Panc1 (cell line): ENCODE measurements around the gene BCL2L2. TPM values are rescaled to one million over a fixed set of nuclear protein-coding genes. Genes with fewer than 3 reads are reported as not detected.

ENCODE experiments used
- ATAC-seq: fragments of 200-7000 bp; cut with Tn5 transposase; 2 replicates; pipeline ENCODE4 v1.9.1; 2020; ENCODE audit warnings: mild to moderate bottlenecking, moderate library complexity
- BruUV-seq: library from RNA; stranded (reverse); fragments of 400-500 nt; replicated peaks from 2 replicates; lab custom pipeline; 2021; lab: Mats Ljungman, UMichigan
- CTCF ChIA-PET: fragments of 300-600 bp; sonication (Branson Sonifier 250); formaldehyde crosslinking; loops from one replicate; lab custom pipeline; 2022; ENCODE audit warnings: antibody characterized with exemption; lab: Charles Lee
- POLR2A ChIA-PET: fragments of 300-600 bp; sonication (Branson Sonifier 250); formaldehyde crosslinking; loops from one replicate; lab custom pipeline; 2022; ENCODE audit warnings: antibody characterized with exemption; lab: Charles Lee
- DNase-seq: peaks from one replicate; pipeline ENCODE4 v3.0.0-alpha.2; 2010; ENCODE audit warnings: low read depth, low spot score
- H3K27ac ChIP-seq: 2 replicates; pipeline ENCODE4 v1.5.1; 2011; ENCODE audit warnings: mild to moderate bottlenecking, low read length, inconsistent platforms
- H3K27me3 ChIP-seq: fragments of 200-500 bp; sonication (Bioruptor generic); 2 replicates; pipeline ENCODE4 v1.6.0; 2014; ENCODE audit warnings: low read length, inconsistent platforms; ENCODE audit not compliant: control insufficient read depth, insufficient read depth
- H3K36me3 ChIP-seq: fragments of 200-500 bp; sonication (Bioruptor generic); 2 replicates; pipeline ENCODE4 v1.5.1; 2014; ENCODE audit warnings: inconsistent platforms, mild to moderate bottlenecking, low read length, moderate library complexity; ENCODE audit not compliant: control insufficient read depth, insufficient read depth
- H3K4me1 ChIP-seq: 2 replicates; pipeline ENCODE4 v1.5.1; 2011; ENCODE audit warnings: inconsistent platforms, mild to moderate bottlenecking, low read length, moderate library complexity; ENCODE audit not compliant: control insufficient read depth, insufficient read depth
- H3K4me3 ChIP-seq, 2 experiments: 2 replicates each; pipeline ENCODE4 v1.5.1; 2011 to 2012; ENCODE audit warnings: low read depth in 2 of 2, low read length in 2 of 2, mild to moderate bottlenecking in 2 of 2, inconsistent platforms in 1 of 2, moderate library complexity in 1 of 2
- H3K9me3 ChIP-seq: fragments of 200-500 bp; sonication (Bioruptor generic); 2 replicates; pipeline ENCODE4 v1.5.1; 2014; ENCODE audit warnings: low read depth, mild to moderate bottlenecking, inconsistent platforms, low read length, moderate library complexity; ENCODE audit not compliant: control insufficient read depth, insufficient read depth
- POLR2AphosphoS5 ChIP-seq: IDR thresholded peaks from 2 replicates; pipeline ENCODE4 v1.6.1; 2012; ENCODE audit warnings: mild to moderate bottlenecking, low read depth, low read length, moderate library complexity
- SIN3A ChIP-seq: IDR thresholded peaks from 2 replicates; pipeline ENCODE4 v1.6.1; 2012; ENCODE audit warnings: low read depth, mild to moderate bottlenecking, low read length, moderate library complexity, borderline replicate concordance; ENCODE audit not compliant: insufficient read depth
- TCF7L2 ChIP-seq: IDR thresholded peaks from 2 replicates; pipeline ENCODE4 v1.6.1; 2011; ENCODE audit warnings: mild to moderate bottlenecking, low read depth, low read length, inconsistent platforms
- in situ Hi-C: cut with HindIII; loops from 2 replicates; pipeline ENCODE4 v1.10.0; 2016; ENCODE audit warnings: low sequenced_read_pairs, low pct_unique_long_range_greater_than_20kb
- intact Hi-C: fragments of 100-400 bp; cut with micrococcal nuclease; formaldehyde crosslinking; loops from one replicate; pipeline ENCODE4 v1.10.0; 2022; ENCODE audit not compliant: unreplicated experiment
- total RNA-seq: library from RNA; stranded (reverse); gene quantifications from one replicate; pipeline ENCODE4 v1.2.1, GENCODE V29; 2021; ENCODE audit not compliant: unreplicated experiment
- TF ChIP-seq, protein P1 (sequence below), 2 experiments: IDR thresholded peaks; 2 replicates each; pipeline ENCODE4 v1.6.1; 2011 to 2012; ENCODE audit warnings: low read depth in 2 of 2, control low read depth in 1 of 2, low read length in 1 of 2, mild to moderate bottlenecking in 1 of 2, moderate library complexity in 1 of 2; ENCODE audit not compliant: insufficient read depth in 1 of 2
- TF ChIP-seq, protein P2 (sequence below): fragments of 450-650 bp; IDR thresholded peaks from 2 replicates; pipeline ENCODE4 v1.5.1; 2017; ENCODE audit warnings: mild to moderate bottlenecking

Gene BCL2L2
- total RNA-seq, 1 experiment from 2014 or later = 18.9 TPM

DNA sequence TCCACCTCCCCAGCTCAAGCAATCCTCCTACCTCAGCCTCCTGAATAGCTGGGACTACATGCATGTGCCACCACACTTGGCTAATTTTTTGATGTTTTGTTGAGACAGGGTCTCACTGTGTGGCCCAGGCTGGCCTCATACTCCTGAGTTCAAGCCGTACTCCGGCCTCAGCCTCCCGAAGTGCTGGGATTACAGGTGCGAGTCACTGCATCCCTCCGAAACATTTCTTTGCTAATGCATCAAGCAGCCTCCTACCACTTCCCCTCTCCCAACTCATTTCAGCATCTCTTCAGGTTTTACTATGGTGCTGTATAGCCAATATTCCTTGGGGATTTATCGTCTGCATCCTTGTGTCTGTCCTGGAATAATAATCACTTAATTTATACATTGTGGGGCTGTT, 48.4 kb downstream of the BCL2L2 start:
- BruUV-seq = no TSS peak
- Histone ChIP-seq H3K27ac (no peak overlapping the region), H3K4me3 (no peak overlapping the region), H3K27me3 (peaks cover 11% of the 10 kb centered on the region), H3K9me3 (no peaks in the 10 kb centered on the region), H3K4me1 (no peaks in the 10 kb centered on the region), H3K36me3 (no peaks in the 10 kb centered on the region)
- DNase-seq = no peak
- no peak for ATAC-seq
- ChIA-PET CTCF (no interaction called here), POLR2A (no interaction called here)
- in situ Hi-C loops = no loop called here
- intact Hi-C loops = no loop called here
- TF ChIP-seq, protein P1, sequence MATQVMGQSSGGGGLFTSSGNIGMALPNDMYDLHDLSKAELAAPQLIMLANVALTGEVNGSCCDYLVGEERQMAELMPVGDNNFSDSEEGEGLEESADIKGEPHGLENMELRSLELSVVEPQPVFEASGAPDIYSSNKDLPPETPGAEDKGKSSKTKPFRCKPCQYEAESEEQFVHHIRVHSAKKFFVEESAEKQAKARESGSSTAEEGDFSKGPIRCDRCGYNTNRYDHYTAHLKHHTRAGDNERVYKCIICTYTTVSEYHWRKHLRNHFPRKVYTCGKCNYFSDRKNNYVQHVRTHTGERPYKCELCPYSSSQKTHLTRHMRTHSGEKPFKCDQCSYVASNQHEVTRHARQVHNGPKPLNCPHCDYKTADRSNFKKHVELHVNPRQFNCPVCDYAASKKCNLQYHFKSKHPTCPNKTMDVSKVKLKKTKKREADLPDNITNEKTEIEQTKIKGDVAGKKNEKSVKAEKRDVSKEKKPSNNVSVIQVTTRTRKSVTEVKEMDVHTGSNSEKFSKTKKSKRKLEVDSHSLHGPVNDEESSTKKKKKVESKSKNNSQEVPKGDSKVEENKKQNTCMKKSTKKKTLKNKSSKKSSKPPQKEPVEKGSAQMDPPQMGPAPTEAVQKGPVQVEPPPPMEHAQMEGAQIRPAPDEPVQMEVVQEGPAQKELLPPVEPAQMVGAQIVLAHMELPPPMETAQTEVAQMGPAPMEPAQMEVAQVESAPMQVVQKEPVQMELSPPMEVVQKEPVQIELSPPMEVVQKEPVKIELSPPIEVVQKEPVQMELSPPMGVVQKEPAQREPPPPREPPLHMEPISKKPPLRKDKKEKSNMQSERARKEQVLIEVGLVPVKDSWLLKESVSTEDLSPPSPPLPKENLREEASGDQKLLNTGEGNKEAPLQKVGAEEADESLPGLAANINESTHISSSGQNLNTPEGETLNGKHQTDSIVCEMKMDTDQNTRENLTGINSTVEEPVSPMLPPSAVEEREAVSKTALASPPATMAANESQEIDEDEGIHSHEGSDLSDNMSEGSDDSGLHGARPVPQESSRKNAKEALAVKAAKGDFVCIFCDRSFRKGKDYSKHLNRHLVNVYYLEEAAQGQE (IDR thresholded peaks at IDR 0.05; ENCODE audit: insufficient read depth in 1 of 2, low read depth in 2 of 2, low read length in 1 of 2) = no peak
- no peak for TF ChIP-seq POLR2AphosphoS5
- TF ChIP-seq TCF7L2 = no peak
- no peak for TF ChIP-seq SIN3A
- TF ChIP-seq, protein P2, sequence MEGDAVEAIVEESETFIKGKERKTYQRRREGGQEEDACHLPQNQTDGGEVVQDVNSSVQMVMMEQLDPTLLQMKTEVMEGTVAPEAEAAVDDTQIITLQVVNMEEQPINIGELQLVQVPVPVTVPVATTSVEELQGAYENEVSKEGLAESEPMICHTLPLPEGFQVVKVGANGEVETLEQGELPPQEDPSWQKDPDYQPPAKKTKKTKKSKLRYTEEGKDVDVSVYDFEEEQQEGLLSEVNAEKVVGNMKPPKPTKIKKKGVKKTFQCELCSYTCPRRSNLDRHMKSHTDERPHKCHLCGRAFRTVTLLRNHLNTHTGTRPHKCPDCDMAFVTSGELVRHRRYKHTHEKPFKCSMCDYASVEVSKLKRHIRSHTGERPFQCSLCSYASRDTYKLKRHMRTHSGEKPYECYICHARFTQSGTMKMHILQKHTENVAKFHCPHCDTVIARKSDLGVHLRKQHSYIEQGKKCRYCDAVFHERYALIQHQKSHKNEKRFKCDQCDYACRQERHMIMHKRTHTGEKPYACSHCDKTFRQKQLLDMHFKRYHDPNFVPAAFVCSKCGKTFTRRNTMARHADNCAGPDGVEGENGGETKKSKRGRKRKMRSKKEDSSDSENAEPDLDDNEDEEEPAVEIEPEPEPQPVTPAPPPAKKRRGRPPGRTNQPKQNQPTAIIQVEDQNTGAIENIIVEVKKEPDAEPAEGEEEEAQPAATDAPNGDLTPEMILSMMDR = no peak

DNA sequence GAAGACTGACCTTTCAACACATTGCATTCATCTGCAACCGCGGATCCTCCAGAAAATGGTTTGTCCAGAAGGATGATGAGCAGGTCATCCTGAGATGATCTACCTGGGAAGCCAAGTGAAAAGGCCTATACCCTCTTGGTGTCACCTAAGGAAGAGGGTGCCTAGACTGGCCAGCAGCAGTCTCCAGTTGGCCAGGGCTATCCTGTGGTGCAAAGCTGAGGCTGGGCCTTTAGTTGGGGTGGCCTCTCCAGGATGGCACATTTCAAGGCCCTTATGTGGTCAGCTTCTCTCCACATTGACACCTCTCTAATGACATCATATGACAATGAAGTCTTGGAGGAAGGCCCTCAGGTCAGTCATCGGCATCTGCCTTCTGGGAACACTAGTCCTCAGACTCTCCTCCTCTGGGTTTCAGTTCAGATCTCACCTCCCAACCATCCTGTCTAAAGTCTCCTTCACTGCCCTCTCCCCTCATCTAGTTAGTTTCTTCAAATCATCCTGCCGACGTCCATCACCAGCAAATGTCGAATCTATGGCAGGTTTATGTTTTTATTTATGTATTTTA, 49.3 kb downstream of the BCL2L2 start:
- no peaks in the 10 kb centered on the region for H3K9me3 ChIP-seq
- no TSS peak for BruUV-seq
- POLR2A ChIA-PET = no interaction called here
- H3K4me1 ChIP-seq = no peaks in the 10 kb centered on the region
- no peak overlapping the region for H3K4me3 ChIP-seq
- ATAC-seq = no peak
- no peak for DNase-seq
- in situ Hi-C loops (no loop called here), intact Hi-C loops (no loop called here)
- no peaks in the 10 kb centered on the region for H3K36me3 ChIP-seq
- H3K27ac ChIP-seq = no peak overlapping the region
- CTCF ChIA-PET = no interaction called here
- TF ChIP-seq TCF7L2 (no peak), SIN3A (no peak), POLR2AphosphoS5 (no peak)
- TF ChIP-seq, protein P1 (IDR thresholded peaks at IDR 0.05; ENCODE audit: insufficient read depth in 1 of 2, low read depth in 2 of 2, low read length in 1 of 2) = no peak
- TF ChIP-seq, protein P2 = no peak
- H3K27me3 ChIP-seq = peaks cover 11% of the 10 kb centered on the region
